CD4-positive, alpha-beta memory T cell (primary cell): ENCODE results near the gene PPP1R1B. TPM values are rescaled to one million over a fixed set of nuclear protein-coding genes. Genes with fewer than 3 reads are reported as not detected.

ENCODE experiments used
- CTCF ChIA-PET: fragments of 350-600 bp; sonication (Branson Sonifier 250); formaldehyde crosslinking; loops from one replicate; lab custom pipeline; 2021; ENCODE audit warnings: inconsistent platforms; ENCODE audit not compliant: partially characterized antibody; lab: Charles Lee
- POLR2A ChIA-PET: fragments of 350-600 bp; sonication (Branson Sonifier 250); formaldehyde crosslinking; loops from one replicate; lab custom pipeline; 2021; ENCODE audit not compliant: partially characterized antibody; lab: Charles Lee
- DNase-seq, 5 donors: peaks; one replicate each; pipeline versions ENCODE4 v3.0.0 to v3.0.0-alpha.2; 2020 to 2022; ENCODE audit warnings: mixed read lengths in 1 of 5
- H3K27ac ChIP-seq: one replicate; pipeline ENCODE4 v1.7.0; 2013; ENCODE audit warnings: low read depth, low read length
- H3K27me3 ChIP-seq: 2 replicates; pipeline ENCODE4 v1.7.0; 2013; ENCODE audit warnings: mild to moderate bottlenecking, low read length, moderate library complexity; ENCODE audit not compliant: insufficient read depth
- H3K36me3 ChIP-seq: 2 replicates; pipeline ENCODE4 v1.7.0; 2013; ENCODE audit warnings: mild to moderate bottlenecking, low read length, moderate library complexity; ENCODE audit not compliant: insufficient read depth
- H3K4me1 ChIP-seq: 2 replicates; pipeline ENCODE4 v1.7.0; 2013; ENCODE audit warnings: mild to moderate bottlenecking, low read length, moderate library complexity; ENCODE audit not compliant: insufficient read depth
- H3K4me3 ChIP-seq, 2 donors: one replicate each; pipeline ENCODE4 v1.7.0; 2013; ENCODE audit warnings: low read length in 2 of 2, mild to moderate bottlenecking in 1 of 2
- H3K9me3 ChIP-seq, 2 donors: one replicate each; pipeline ENCODE4 v1.7.0; 2013; ENCODE audit warnings: low read length in 2 of 2, control low read depth in 1 of 2; ENCODE audit not compliant: control insufficient read depth in 1 of 2
- H3K27ac Mint-ChIP-seq, 7 donors: one replicate each; pipeline ENCODE4 v1.8.0; 2020 to 2021; ENCODE audit warnings: mixed read lengths in 7 of 7, mild to moderate bottlenecking in 6 of 7, inconsistent platforms in 3 of 7, moderate library complexity in 3 of 7
- H3K27me3 Mint-ChIP-seq, 2 donors: one replicate each; pipeline ENCODE4 v1.8.0; 2020 to 2021; ENCODE audit warnings: mixed read lengths in 2 of 2
- H3K36me3 Mint-ChIP-seq, 2 donors: one replicate each; pipeline ENCODE4 v1.8.0; 2020 to 2021; ENCODE audit warnings: mixed read lengths in 2 of 2, inconsistent platforms in 1 of 2, mild to moderate bottlenecking in 1 of 2
- H3K4me1 Mint-ChIP-seq, 4 donors: one replicate each; pipeline ENCODE4 v1.8.0; 2020 to 2021; ENCODE audit warnings: mixed read lengths in 4 of 4, mild to moderate bottlenecking in 1 of 4
- H3K4me3 Mint-ChIP-seq, 8 donors: one replicate each; pipeline ENCODE4 v1.8.0; 2020 to 2021; ENCODE audit warnings: mixed read lengths in 8 of 8, mild to moderate bottlenecking in 7 of 8, moderate library complexity in 6 of 8, inconsistent platforms in 3 of 8
- H3K9me3 Mint-ChIP-seq, 8 donors: one replicate each; pipeline ENCODE4 v1.8.0; 2020 to 2021; ENCODE audit warnings: mixed read lengths in 8 of 8, mild to moderate bottlenecking in 5 of 8, inconsistent platforms in 3 of 8, moderate library complexity in 1 of 8
- intact Hi-C: fragments of 100-400 bp; cut with micrococcal nuclease; formaldehyde crosslinking; loops from one replicate; pipeline ENCODE4 v1.15.1; 2023
- polyA plus RNA-seq, 2 donors: library from polyadenylated mRNA; unstranded; fragments of 300-500 nt; fragmentation: Illumina TruSeq; gene quantifications; one replicate each; pipeline ENCODE4 v1.2.3, GENCODE V29; 2021
- total RNA-seq, 2 experiments: library from RNA; stranded (reverse); gene quantifications; one replicate each; pipeline ENCODE4 v1.2.3, GENCODE V29; 2021

The PPP1R1B gene
- total and polyA plus RNA-seq, 4 experiments from 2014 or later: not detected

DNA sequence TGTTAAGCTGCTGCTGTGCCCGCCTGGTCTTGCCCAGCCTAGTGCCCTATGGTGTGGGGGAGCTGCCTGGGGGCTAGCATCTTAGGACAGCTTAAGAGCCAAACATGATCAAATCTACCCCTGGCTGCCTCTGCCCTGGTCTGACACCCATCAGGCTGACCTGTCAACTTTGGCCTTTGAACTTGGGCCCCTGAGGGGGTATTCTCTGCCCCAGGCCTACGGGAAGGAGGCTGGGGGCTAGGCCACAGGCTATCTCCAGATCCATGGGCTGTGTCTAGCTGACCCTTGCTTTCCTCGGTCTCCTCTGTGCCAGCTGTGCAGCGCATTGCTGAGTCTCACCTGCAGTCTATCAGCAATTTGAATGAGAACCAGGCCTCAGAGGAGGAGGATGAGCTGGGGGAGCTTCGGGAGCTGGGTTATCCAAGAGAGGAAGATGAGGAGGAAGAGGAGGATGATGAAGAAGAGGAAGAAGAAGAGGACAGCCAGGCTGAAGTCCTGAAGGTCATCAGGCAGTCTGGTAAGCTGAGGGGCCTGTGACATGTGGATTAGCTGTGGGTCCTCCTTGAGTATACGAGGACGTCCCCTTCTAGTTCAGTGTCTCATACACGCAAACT lies 6.9 kb downstream of the PPP1R1B start:
- DNase-seq: peak in 1 of 5 donors; percentile 23
- ChIA-PET POLR2A (interaction anchor here (1.1 to 1.3 kb wide), 2 partner anchors 12 to 173 kb away, joined by 3 read pairs; partner anchors contain the start of gene CDK12), CTCF (interaction anchor here (0.7 to 6.4 kb wide), 12 partner anchors 10 to 307 kb away, joined by 3 to 114 read pairs (median 8); partner anchors contain the start of genes PGAP3, PNMT and PPP1R1B)
- Mint-ChIP-seq H3K36me3 (peaks cover 0 to 7% of the 10 kb centered on the region in 2 donors), H3K9me3 (no peaks in the 10 kb centered on the region), H3K4me1 (peaks cover 17 to 29% (median 24%) of the 10 kb centered on the region in 4 donors), H3K27ac (peak overlapping the region in 2 of 7 donors; percentile 66 to 88), H3K27me3 (peaks cover 4 to 12% of the 10 kb centered on the region in 2 donors), H3K4me3 (no peak overlapping the region)
- Histone ChIP-seq H3K4me1 (peaks cover 29% of the 10 kb centered on the region), H3K9me3 (no peaks in the 10 kb centered on the region), H3K27me3 (no peaks in the 10 kb centered on the region), H3K4me3 (no peak overlapping the region), H3K36me3 (no peaks in the 10 kb centered on the region), H3K27ac (no peak overlapping the region)
- intact Hi-C loops: no loop called here

DNA sequence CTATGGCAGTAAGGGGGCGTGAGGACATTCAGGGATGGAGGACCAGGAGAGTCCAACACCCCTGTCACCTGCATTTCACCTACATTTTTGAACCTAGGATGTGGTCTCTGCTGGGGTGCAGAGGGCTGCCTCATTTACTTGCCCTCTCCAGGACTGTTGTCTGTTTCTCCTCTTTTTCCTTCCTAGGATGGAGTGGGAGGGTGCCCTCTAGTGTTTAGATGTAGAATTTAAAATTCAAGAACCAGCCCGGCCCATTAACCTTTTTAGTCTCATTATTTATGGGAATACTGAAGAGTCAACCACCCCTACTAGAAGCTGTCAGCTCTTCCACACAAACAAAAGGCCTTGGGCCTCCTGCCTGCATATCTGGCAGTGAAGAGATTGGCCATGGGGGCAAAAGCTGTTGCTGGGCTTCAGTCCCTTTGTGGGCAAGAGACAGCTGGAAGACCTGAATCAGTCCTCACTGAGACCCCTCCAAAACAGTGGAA lies 7.7 kb downstream of the PPP1R1B start:
- Histone ChIP-seq H3K4me1 (peaks cover 36% of the 10 kb centered on the region), H3K27me3 (no peaks in the 10 kb centered on the region), H3K9me3 (no peaks in the 10 kb centered on the region), H3K4me3 (no peak overlapping the region), H3K27ac (no peak overlapping the region), H3K36me3 (no peaks in the 10 kb centered on the region)
- ChIA-PET POLR2A (interaction anchor here (0.9 to 1.6 kb wide), 6 partner anchors 11 to 173 kb away, joined by 3 to 6 read pairs (median 4); partner anchors contain the start of genes CDK12 and PGAP3), CTCF (interaction anchor here (0.5 to 6.4 kb wide), 18 partner anchors 10 to 307 kb away, joined by 3 to 114 read pairs (median 6); partner anchors contain the start of genes MIEN1, PGAP3 and PPP1R1B)
- Mint-ChIP-seq H3K9me3 (no peaks in the 10 kb centered on the region), H3K27me3 (peaks cover 3 to 11% of the 10 kb centered on the region in 2 donors), H3K27ac (peak overlapping the region; percentile 38 to 66 (median 44)), H3K36me3 (peaks cover 0 to 7% of the 10 kb centered on the region in 2 donors), H3K4me3 (peak overlapping the region in 2 of 8 donors; percentile 1 to 9), H3K4me1 (peaks cover 21 to 37% (median 31%) of the 10 kb centered on the region in 4 donors)
- intact Hi-C loops: no loop called here
- peak; percentile 37 to 58 (median 47) for DNase-seq

DNA sequence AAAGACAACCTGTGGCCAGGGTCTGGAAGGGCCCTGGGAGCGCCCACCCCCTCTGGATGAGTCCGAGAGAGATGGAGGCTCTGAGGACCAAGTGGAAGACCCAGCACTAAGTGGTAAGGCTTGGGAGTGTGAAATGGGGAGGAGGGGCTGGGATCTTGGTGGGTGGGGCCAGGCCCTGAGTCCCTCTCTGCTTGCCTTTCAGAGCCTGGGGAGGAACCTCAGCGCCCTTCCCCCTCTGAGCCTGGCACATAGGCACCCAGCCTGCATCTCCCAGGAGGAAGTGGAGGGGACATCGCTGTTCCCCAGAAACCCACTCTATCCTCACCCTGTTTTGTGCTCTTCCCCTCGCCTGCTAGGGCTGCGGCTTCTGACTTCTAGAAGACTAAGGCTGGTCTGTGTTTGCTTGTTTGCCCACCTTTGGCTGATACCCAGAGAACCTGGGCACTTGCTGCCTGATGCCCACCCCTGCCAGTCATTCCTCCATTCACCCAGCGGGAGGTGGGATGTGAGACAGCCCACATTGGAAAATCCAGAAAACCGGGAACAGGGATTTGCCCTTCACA lies 8.9 kb downstream of the PPP1R1B start:
- H3K27ac ChIP-seq: peak overlapping the region; percentile 97
- H3K4me3 Mint-ChIP-seq: peak overlapping the region in 7 of 8 donors; percentile 20 to 96 (median 47)
- no peak overlapping the region for H3K4me3 ChIP-seq
- ChIA-PET CTCF (interaction anchor here (1.1 to 6.9 kb wide), 10 partner anchors 8 to 96 kb away, joined by 3 to 114 read pairs (median 8); partner anchors contain the start of genes MIEN1, PGAP3 and PPP1R1B), POLR2A (interaction anchor here (1.3 to 1.6 kb wide), 4 partner anchors 12 to 129 kb away, joined by 3 to 6 read pairs (median 4); partner anchors contain the start of gene MIEN1)
- DNase-seq: peak in 1 of 5 donors; percentile 34
- H3K9me3 Mint-ChIP-seq: no peaks in the 10 kb centered on the region
- intact Hi-C loops: loop anchor here (5.0 kb wide), 3 partner anchors 52 to 347 kb away; partner anchors contain the start of genes IKZF3, PGAP3 and PSMD3
- H3K9me3 ChIP-seq: no peaks in the 10 kb centered on the region
- peaks cover 0 to 7% of the 10 kb centered on the region in 2 donors for H3K36me3 Mint-ChIP-seq
- peaks cover 47% of the 10 kb centered on the region for H3K4me1 ChIP-seq
- H3K4me1 Mint-ChIP-seq: peaks cover 29 to 47% (median 41%) of the 10 kb centered on the region in 4 donors
- peaks cover 3 to 9% of the 10 kb centered on the region in 2 donors for H3K27me3 Mint-ChIP-seq
- H3K27ac Mint-ChIP-seq: peak overlapping the region; percentile 29 to 98 (median 95)
- no peaks in the 10 kb centered on the region for H3K36me3 ChIP-seq
- no peaks in the 10 kb centered on the region for H3K27me3 ChIP-seq

DNA sequence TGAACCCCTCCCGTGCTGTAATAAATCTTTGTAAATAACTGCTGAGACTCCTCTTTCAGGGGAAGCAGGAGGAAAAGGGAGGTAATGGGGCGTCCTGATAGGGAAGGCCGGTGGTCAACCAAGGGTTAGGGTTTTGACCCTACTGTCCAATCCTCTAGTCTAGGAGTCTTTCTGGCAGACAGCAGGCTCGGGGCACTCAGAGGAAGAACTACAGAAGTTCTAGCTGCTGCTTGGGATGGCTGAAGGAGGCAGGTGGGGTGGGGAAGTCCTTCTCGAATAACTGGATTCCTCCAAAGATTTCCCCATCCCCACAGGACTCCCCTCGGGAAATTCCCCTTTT lies 9.8 kb downstream of the PPP1R1B start:
- Histone ChIP-seq H3K4me3 (peak overlapping the region; percentile 42 to 86), H3K36me3 (no peaks in the 10 kb centered on the region), H3K4me1 (peaks cover 55% of the 10 kb centered on the region), H3K27ac (peak overlapping the region; percentile 97), H3K9me3 (no peaks in the 10 kb centered on the region), H3K27me3 (no peaks in the 10 kb centered on the region)
- Mint-ChIP-seq H3K4me3 (peak overlapping the region; percentile 92 to 98 (median 96)), H3K27me3 (peaks cover 1 to 6% of the 10 kb centered on the region in 2 donors), H3K36me3 (peaks cover 0 to 9% of the 10 kb centered on the region in 2 donors), H3K27ac (peak overlapping the region; percentile 84 to 98 (median 95)), H3K4me1 (peaks cover 31 to 56% (median 44%) of the 10 kb centered on the region in 4 donors), H3K9me3 (no peaks in the 10 kb centered on the region)
- CTCF ChIA-PET: interaction anchor here (0.6 to 6.9 kb wide), 3 partner anchors 16 to 89 kb away, joined by 3 to 67 read pairs (median 53); no protein-coding TSS in a partner anchor
- intact Hi-C loops: loop anchor here (5.0 kb wide), 3 partner anchors 51 to 346 kb away; partner anchors contain the start of genes IKZF3, PGAP3 and PSMD3
- no peak for DNase-seq
- POLR2A ChIA-PET: interaction anchor here (1.0 to 1.3 kb wide), 4 partner anchors 18 to 128 kb away, joined by 3 to 4 read pairs (median 3); partner anchors contain the start of gene MIEN1

DNA sequence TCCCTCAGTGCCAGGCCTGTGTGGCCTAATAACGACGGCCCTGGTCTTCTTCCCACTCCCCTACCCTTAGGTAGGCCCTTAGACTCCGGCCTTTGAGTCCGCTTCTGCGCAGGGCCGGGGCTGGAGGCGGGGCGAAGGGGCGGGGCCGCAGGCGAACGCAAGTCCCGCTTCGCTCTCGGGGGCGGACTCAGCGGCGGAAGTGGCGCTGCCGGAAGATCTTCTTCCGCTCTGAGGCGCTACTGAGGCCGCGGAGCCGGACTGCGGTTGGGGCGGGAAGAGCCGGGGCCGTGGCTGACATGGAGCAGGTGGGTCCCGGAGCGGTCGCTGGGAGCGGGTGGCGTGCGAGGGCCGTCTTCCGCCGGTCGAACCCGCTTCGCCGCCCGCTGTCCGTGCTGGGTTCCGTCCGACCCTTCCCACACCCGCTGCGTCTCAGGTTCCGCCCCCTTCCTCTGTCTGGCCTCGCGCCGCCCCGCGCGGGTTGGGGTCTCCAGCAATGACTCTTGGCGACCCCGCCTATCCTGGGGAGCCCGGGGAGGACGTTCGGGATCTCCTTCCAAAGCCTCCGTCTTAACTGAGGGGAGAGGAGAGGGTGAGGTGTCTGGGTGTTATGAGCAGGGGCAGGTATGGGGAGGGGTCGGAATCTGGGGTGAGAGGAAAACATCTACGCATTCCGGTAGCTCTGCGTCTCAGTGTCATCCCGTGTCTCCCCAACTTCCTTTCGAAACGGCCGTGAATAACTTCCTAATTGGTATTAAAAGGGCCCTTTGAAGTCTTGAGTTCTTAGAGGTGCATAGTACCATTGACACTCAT lies 10.4 kb downstream of the PPP1R1B start, which contains the start of gene STARD3:
Gene STARD3, plus strand, starts transcription at position 218 of the 810 bp plus-strand sequence. CDS start 16,388 bp downstream, outside the sequence.
- DNase-seq: peak; percentile 85 to 92 (median 87)
- H3K4me1 Mint-ChIP-seq: peaks cover 33 to 62% (median 49%) of the 10 kb centered on the region in 4 donors
- POLR2A ChIA-PET: interaction anchor here (0.9 to 1.6 kb wide), 16 partner anchors 9 to 127 kb away, joined by 3 to 12 read pairs (median 3); partner anchors contain the start of genes MIEN1, PGAP3 and PNMT

DNA sequence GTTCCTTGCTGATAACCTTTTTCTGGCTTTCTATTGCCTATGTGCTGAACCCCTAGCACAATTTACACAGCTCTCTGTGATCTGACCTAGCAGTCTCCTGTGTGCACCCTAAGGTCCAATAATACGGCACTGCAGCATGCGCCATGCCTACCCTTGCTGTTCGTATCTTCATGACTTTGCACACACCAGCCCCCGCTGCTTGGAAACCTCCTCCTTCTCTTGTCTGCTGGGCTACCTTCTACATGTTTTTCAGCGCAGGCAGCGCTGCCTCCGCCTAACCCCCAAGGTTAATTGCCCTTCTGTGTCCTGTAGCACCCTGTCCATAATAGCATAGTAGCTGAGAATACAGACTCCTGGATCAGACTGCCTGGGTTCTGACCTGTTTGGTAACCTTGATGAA lies 11.6 kb downstream of the PPP1R1B start:
- Mint-ChIP-seq H3K27me3 (no peaks in the 10 kb centered on the region), H3K27ac (peak overlapping the region; percentile 84 to 98 (median 96)), H3K4me1 (peaks cover 38 to 74% (median 59%) of the 10 kb centered on the region in 4 donors), H3K36me3 (peaks cover 0 to 17% of the 10 kb centered on the region in 2 donors), H3K9me3 (no peaks in the 10 kb centered on the region), H3K4me3 (peak overlapping the region; percentile 92 to 98 (median 96))
- Histone ChIP-seq H3K4me1 (peaks cover 73% of the 10 kb centered on the region), H3K27me3 (no peaks in the 10 kb centered on the region), H3K36me3 (no peaks in the 10 kb centered on the region), H3K9me3 (no peaks in the 10 kb centered on the region), H3K4me3 (peak overlapping the region; percentile 86 to 88), H3K27ac (peak overlapping the region; percentile 97)
- intact Hi-C loops: loop anchor here (5.0 kb wide), 3 partner anchors 49 to 344 kb away; partner anchors contain the start of genes IKZF3, PGAP3 and PSMD3
- ChIA-PET POLR2A (interaction anchor here (0.9 to 1.6 kb wide), 10 partner anchors 10 to 92 kb away, joined by 3 to 12 read pairs (median 4); partner anchors contain the start of genes MIEN1, PGAP3 and PNMT), CTCF (interaction anchor here (0.8 to 6.9 kb wide), 9 partner anchors 9 to 115 kb away, joined by 3 to 67 read pairs (median 5); partner anchors contain the start of gene PNMT)
- DNase-seq: no peak

More for the DNA sequence above, 10.4 kb downstream of the PPP1R1B start, which contains the start of gene STARD3:
- H3K9me3 ChIP-seq: no peaks in the 10 kb centered on the region
- no peaks in the 10 kb centered on the region for H3K36me3 ChIP-seq
- CTCF ChIA-PET: interaction anchor here (0.7 to 6.9 kb wide), 7 partner anchors 11 to 116 kb away, joined by 3 to 67 read pairs (median 5); partner anchors contain the start of gene PNMT
- H3K4me3 Mint-ChIP-seq: peak within 1 kb of the TSS; percentile 92 to 98 (median 96)
- no peaks in the 10 kb centered on the region for H3K9me3 Mint-ChIP-seq
- H3K27ac Mint-ChIP-seq: peak within 1 kb of the TSS; percentile 84 to 98 (median 96)
- H3K36me3 Mint-ChIP-seq: peaks cover 0 to 9% of the 10 kb centered on the region in 2 donors
- no peaks in the 10 kb centered on the region for H3K27me3 ChIP-seq
- peak within 1 kb of the TSS; percentile 97 for H3K27ac ChIP-seq
- peak within 1 kb of the TSS; percentile 86 to 88 for H3K4me3 ChIP-seq
- peaks cover 0 to 1% of the 10 kb centered on the region in 2 donors for H3K27me3 Mint-ChIP-seq
- H3K4me1 ChIP-seq: peaks cover 61% of the 10 kb centered on the region
- intact Hi-C loops: loop anchor here (1.0 to 5.0 kb wide), 7 partner anchors 15 to 345 kb away; partner anchors contain the start of genes IKZF3, LRRC3C, MIEN1 and ORMDL3
